Prostate gland (tissue), 2 donors: ENCODE data around the gene APH1A. TPM values are rescaled to one million over a fixed set of nuclear protein-coding genes. Genes with fewer than 3 reads are reported as not detected.
"Not testable (repeated sequence)": the region's sequence is repeated elsewhere in the genome, so short reads cannot be mapped to it uniquely, and the experiment has no call there.

Source experiments
- DNase-seq: peaks from one replicate; pipeline ENCODE4 v3.0.0-alpha.2; 2019; ENCODE audit warnings: low spot score
- H3K27ac ChIP-seq, 2 donors: fragments of 200-600 bp; sonication (generic); 2 replicates each; pipeline ENCODE4 v1.5.1; 2017 to 2019
- H3K27me3 ChIP-seq: fragments of 200-600 bp; sonication (generic); replicated peaks from 2 replicates; pipeline ENCODE4 v1.5.1; 2019; ENCODE audit not compliant: insufficient read depth
- H3K36me3 ChIP-seq, 2 donors: fragments of 200-600 bp; sonication (generic); 1 replicate in 1 of 2; 2 replicates in 1 of 2; pipeline versions ENCODE4 v1.5.1 to v1.8.1; 2017 to 2019
- H3K4me1 ChIP-seq: fragments of 200-600 bp; sonication (generic); replicated peaks from 2 replicates; pipeline ENCODE4 v1.5.1; 2019
- H3K4me3 ChIP-seq, 2 donors: fragments of 200-600 bp; sonication (generic); 2 replicates each; pipeline ENCODE4 v1.5.1; 2017 to 2019
- H3K9me3 ChIP-seq: fragments of 200-600 bp; sonication (generic); 2 replicates; pipeline ENCODE4 v1.5.1; 2017
- POLR2A ChIP-seq: fragments of 450-650 bp; IDR thresholded peaks from one replicate; pipeline ENCODE4 v1.6.1; 2016; ENCODE audit warnings: antibody characterized with exemption, mild to moderate bottlenecking
- POLR2AphosphoS5 ChIP-seq: sonication (generic); formaldehyde crosslinking; IDR thresholded peaks from one replicate; pipeline ENCODE4 v1.6.1; 2017; ENCODE audit warnings: antibody characterized with exemption
- WGBS: methylation state at CpG from one replicate; pipeline ENCODE4 v1.1.5; 2018; 5-methylcytosine and 5-hydroxymethylcytosine counted together
- intact Hi-C: fragments of 100-400 bp; cut with DNase I; formaldehyde crosslinking; loops from one replicate; pipeline ENCODE4 v1.14.2; 2022
- total RNA-seq, 2 donors: library from RNA; depleted of rRNA; stranded (reverse); fragments of >200 nt; gene quantifications; one replicate each; pipeline ENCODE4 v1.1.0, GENCODE V29; 2016
- TF ChIP-seq, protein P1 (sequence below), 4 experiments: fragments of 200-600 bp in 2 of 4; fragments of 450-650 bp in 2 of 4; sonication (generic) in 2 of 4; IDR thresholded peaks; 1 replicate in 3 of 4; 2 replicates in 1 of 4; pipeline ENCODE4 v1.5.1; 2016 to 2019; ENCODE audit warnings: antibody characterized with exemption in 4 of 4, mild to moderate bottlenecking in 2 of 4, moderate library complexity in 2 of 4

Gene APH1A
- total RNA-seq, 2 donors from 2014 or later = 122 to 130 TPM

DNA sequence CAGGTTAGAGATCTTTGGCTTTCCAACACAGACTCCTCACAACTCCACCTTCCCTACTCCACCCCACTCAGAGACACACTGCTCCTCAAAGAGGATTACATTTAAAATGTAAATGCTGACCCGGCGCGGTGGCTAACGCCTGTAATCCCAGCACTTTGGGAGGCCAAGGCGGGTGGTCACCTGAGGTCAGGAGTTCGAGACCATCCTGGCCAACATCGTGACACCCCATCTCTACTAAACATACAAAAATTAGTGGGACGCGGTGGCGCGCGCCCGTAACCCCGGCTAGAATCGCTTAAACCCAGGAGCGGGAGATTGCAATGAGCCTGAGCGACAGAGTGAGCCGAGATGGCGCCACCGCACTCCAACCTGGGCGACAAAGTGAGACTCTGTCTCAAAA, 31.1 kb downstream of the APH1A start:
- no peak for DNase-seq
- intact Hi-C loops = no loop called here
- Histone ChIP-seq H3K4me1 (no peaks in the 10 kb centered on the region), H3K4me3 (no peak overlapping the region), H3K27ac (no peak overlapping the region), H3K27me3 (no peaks in the 10 kb centered on the region), H3K9me3 (no peaks in the 10 kb centered on the region), H3K36me3 (no peaks in the 10 kb centered on the region)
- TF ChIP-seq POLR2A (no peak), POLR2AphosphoS5 (no peak)
- TF ChIP-seq, protein P1, sequence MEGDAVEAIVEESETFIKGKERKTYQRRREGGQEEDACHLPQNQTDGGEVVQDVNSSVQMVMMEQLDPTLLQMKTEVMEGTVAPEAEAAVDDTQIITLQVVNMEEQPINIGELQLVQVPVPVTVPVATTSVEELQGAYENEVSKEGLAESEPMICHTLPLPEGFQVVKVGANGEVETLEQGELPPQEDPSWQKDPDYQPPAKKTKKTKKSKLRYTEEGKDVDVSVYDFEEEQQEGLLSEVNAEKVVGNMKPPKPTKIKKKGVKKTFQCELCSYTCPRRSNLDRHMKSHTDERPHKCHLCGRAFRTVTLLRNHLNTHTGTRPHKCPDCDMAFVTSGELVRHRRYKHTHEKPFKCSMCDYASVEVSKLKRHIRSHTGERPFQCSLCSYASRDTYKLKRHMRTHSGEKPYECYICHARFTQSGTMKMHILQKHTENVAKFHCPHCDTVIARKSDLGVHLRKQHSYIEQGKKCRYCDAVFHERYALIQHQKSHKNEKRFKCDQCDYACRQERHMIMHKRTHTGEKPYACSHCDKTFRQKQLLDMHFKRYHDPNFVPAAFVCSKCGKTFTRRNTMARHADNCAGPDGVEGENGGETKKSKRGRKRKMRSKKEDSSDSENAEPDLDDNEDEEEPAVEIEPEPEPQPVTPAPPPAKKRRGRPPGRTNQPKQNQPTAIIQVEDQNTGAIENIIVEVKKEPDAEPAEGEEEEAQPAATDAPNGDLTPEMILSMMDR (IDR thresholded peaks at IDR 0.05) = no peak
- WGBS = 97% methylated on average over 21 of the region's 21 CpGs

DNA sequence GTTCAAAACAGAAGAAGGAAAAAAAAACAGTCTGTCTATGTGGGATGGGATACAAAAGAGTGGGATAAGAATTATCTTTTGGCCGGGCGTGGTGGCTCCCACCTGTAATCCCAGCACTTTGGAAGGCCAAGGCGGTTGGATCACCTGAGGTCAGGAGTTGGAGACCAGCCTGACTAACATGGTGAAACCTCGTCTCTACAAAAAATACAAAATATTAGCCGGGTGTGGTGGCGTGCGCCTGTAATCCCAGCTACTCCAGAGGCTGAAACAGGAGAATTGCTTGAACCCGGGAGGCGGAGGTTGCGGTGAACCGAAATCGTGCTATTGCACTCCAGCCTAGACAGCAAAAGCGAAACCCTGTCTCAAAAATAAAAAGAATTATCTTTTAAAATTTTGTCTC, 31.6 kb downstream of the APH1A start:
- H3K27ac ChIP-seq, intact Hi-C loops, DNase-seq, H3K36me3 ChIP-seq, H3K4me3 ChIP-seq, H3K27me3 ChIP-seq, H3K9me3 ChIP-seq, H3K4me1 ChIP-seq: not testable (repeated sequence)
- 89% methylated on average over 13 of the region's 13 CpGs for WGBS

DNA sequence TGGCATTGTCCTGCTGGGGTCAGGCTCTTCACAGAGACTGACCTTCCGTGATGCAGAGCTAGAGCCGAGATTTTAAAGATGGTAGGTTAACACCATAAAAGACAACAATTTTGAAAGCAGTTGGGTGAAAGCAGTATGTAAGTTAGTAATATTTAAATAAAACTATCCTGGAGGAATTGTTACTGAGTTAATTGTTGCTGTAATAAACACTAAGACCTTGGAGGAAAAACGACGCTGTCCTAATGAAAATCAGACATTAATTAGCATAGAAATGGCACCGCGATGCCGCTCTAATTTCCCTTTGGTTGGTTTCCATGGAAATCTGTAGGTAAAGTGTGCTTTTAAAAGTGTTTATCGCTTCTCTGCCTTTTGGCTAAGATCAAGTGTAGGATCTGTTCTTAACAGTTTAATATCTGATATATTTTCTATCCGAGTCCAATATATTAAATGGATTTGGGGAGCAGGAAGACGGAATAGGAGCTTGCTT, 32.2 kb downstream of the APH1A start:
- Histone ChIP-seq H3K27me3 (no peaks in the 10 kb centered on the region), H3K4me3 (peak overlapping the region; percentile 30 to 54), H3K4me1 (no peaks in the 10 kb centered on the region), H3K9me3 (no peaks in the 10 kb centered on the region), H3K27ac (peak overlapping the region in 1 of 2 donors; percentile 35), H3K36me3 (no peaks in the 10 kb centered on the region)
- intact Hi-C loops = no loop called here
- DNase-seq = no peak
- WGBS = 23% methylated on average over 10 of the region's 10 CpGs
- no peak for TF ChIP-seq POLR2A
- TF ChIP-seq, protein P1 (IDR thresholded peaks at IDR 0.05) = no peak
- TF ChIP-seq POLR2AphosphoS5 = no peak

DNA sequence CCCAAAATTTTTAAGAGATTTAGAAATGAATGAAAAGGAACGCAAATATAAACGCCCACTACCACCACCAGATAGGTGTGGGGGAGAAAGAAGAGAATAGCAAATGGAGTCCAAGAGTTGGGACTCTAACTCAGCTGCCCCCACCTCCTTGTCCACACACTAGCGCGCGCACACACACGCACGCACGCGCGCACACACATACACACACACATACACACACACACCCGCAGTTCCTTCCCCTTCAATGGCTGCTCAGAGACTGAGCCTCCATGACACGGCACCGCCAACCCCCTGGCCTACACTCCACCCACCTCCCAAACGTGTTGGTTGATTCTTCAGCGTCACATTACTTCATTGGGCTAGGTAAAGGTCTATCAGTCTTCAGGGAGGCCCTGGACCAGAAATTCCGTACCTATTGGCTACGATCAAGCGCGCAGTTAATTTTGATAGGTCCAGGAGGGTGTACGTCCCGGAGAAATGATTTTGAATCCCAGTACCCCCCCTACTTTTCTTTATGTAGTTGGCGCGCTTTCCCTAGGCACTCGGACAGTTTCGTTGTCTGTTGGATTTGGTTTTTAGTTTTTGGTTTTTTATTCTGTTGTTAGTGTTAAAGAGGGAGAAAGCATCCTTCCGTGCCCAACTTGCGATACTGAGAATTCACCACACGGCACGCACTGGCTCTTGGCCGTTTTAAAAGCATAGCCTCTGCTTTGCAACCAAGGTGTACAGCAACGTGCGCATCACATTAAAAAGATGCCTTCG, 32.8 kb downstream of the APH1A start, which contains the start of gene ANP32E:
Gene ANP32E, minus strand, starts transcription at position 261 of the 762 bp plus-strand sequence. CDS start 326 bp downstream, outside the sequence.
- under 1% methylated on average over 33 of the region's 33 CpGs for WGBS
- peak; percentile 91 for TF ChIP-seq POLR2A
- TF ChIP-seq POLR2AphosphoS5 = peak; percentile 99
- TF ChIP-seq, protein P1 (IDR thresholded peaks at IDR 0.05) = peak in 1 of 4 experiments; percentile 3
- Histone ChIP-seq H3K27me3 (no peaks in the 10 kb centered on the region), H3K4me3 (peak within 1 kb of the TSS; percentile 54 to 75), H3K4me1 (no peaks in the 10 kb centered on the region), H3K36me3 (no peaks in the 10 kb centered on the region), H3K27ac (peak within 1 kb of the TSS; percentile 90 to 94), H3K9me3 (no peaks in the 10 kb centered on the region)
- peak; percentile 98 for DNase-seq
- intact Hi-C loops = no loop called here

DNA sequence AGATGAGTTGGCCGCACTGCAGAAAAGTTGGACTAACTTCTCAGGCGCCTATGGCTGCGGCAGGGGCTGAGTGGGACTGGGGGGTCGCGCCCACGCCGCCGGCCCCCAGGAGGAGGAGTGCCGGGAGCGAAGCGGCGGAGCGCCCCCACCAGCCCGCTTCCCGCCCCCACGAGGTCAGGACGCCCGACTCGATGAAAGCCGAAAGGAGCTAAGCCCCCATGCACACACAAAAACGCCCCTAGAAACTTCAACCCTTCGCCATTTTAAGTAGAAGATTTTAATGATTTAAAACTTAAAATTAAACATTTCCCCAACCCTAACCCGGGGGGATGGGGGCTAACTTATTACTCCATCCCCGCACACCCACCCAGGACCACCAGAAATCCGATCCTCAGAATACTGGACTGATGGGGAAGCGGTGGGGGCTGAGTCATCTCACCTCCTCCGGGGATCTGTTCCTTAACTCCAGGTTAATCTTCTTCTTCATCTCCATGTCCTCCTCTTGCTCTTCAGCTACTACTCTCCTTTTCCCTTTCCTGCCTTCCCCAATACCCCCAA, 33.4 kb downstream of the APH1A start:
- peak overlapping the region; percentile 54 to 75 for H3K4me3 ChIP-seq
- H3K27me3 ChIP-seq = no peaks in the 10 kb centered on the region
- peak overlapping the region; percentile 90 to 94 for H3K27ac ChIP-seq
- 0% methylated on average over 26 of the region's 27 CpGs for WGBS
- H3K4me1 ChIP-seq = no peaks in the 10 kb centered on the region
- intact Hi-C loops = no loop called here
- no peaks in the 10 kb centered on the region for H3K9me3 ChIP-seq
- no peak for TF ChIP-seq POLR2AphosphoS5
- TF ChIP-seq POLR2A = no peak
- TF ChIP-seq, protein P1 (IDR thresholded peaks at IDR 0.05) = no peak
- H3K36me3 ChIP-seq = no peaks in the 10 kb centered on the region
- DNase-seq = no peak
